Measurements from ENCODE around the gene SLC25A10.

SLC25A10 gene

GRCh38 chr17:81713004-81713555, 996 bp downstream of the SLC25A10 start:
- peak overlapping the region; percentile 98 for H3K4me3 ChIP-seq (ENCODE audit: low read depth, low read length)
- TF ChIP-seq, protein P1, sequence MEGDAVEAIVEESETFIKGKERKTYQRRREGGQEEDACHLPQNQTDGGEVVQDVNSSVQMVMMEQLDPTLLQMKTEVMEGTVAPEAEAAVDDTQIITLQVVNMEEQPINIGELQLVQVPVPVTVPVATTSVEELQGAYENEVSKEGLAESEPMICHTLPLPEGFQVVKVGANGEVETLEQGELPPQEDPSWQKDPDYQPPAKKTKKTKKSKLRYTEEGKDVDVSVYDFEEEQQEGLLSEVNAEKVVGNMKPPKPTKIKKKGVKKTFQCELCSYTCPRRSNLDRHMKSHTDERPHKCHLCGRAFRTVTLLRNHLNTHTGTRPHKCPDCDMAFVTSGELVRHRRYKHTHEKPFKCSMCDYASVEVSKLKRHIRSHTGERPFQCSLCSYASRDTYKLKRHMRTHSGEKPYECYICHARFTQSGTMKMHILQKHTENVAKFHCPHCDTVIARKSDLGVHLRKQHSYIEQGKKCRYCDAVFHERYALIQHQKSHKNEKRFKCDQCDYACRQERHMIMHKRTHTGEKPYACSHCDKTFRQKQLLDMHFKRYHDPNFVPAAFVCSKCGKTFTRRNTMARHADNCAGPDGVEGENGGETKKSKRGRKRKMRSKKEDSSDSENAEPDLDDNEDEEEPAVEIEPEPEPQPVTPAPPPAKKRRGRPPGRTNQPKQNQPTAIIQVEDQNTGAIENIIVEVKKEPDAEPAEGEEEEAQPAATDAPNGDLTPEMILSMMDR (IDR thresholded peaks at IDR 0.05; ENCODE audit: control insufficient read depth, extremely low read depth, insufficient read depth): no peak
- DNase-seq (ENCODE audit: low read depth): no peak

- TF ChIP-seq, protein P1 (IDR thresholded peaks at IDR 0.05; ENCODE audit: control insufficient read depth, extremely low read depth, insufficient read depth): no peak
- no peak for DNase-seq (ENCODE audit: low read depth)
- H3K4me3 ChIP-seq (ENCODE audit: low read depth, low read length): peak overlapping the region; percentile 98
Observed at GRCh38 chr17:81713556-81714411, 1.7 kb downstream of the SLC25A10 start.

DNA sequence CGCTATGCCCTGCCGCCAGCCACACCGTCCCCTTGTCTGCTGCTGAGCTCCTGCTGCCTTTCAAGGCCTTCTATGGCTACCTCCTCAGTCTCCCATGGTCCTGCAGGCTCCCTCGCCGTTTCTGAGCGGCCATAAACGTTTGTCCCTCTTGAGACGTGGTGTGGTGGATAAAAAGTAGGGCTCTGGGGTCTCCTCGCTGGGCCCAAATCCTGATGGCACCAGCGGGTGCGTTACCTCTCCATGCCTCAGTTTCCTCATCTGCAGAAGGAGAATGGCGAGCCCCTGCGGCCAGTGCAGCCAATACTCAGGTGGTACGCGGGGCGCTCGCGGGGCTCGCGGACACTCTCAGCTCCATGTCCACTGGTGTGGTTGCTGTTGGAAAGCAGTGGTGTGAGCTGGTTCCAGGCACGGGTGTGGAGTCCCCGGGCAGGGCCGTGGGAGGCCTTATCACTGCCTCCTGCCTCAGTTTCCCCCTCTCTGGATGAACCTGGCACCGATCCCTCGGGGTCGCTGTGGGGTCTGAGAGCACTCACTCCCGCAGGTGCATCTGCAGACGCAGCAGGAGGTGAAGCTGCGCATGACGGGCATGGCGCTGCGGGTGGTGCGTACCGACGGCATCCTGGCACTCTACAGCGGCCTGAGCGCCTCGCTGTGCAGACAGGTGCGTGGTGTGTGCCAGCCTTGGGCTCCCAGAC, 2.5 kb downstream of the SLC25A10 start:
- no peak for DNase-seq (ENCODE audit: low read depth)
- TF ChIP-seq, protein P1 (IDR thresholded peaks at IDR 0.05; ENCODE audit: control insufficient read depth, extremely low read depth, insufficient read depth): no peak
- H3K4me3 ChIP-seq (ENCODE audit: low read depth, low read length): peak overlapping the region; percentile 98

GRCh38 chr17:81715107-81715871, 3.2 kb downstream of the SLC25A10 start:
- DNase-seq (ENCODE audit: low read depth): no peak
- no peak overlapping the region for H3K4me3 ChIP-seq (ENCODE audit: low read depth, low read length)
- TF ChIP-seq, protein P1 (IDR thresholded peaks at IDR 0.05; ENCODE audit: control insufficient read depth, extremely low read depth, insufficient read depth): no peak

- TF ChIP-seq, protein P1 (IDR thresholded peaks at IDR 0.05; ENCODE audit: control insufficient read depth, extremely low read depth, insufficient read depth): no peak
- no peak for DNase-seq (ENCODE audit: low read depth)
- no peak overlapping the region for H3K4me3 ChIP-seq (ENCODE audit: low read depth, low read length)
Observed at GRCh38 chr17:81715872-81716673, 4.0 kb downstream of the SLC25A10 start.

DNA sequence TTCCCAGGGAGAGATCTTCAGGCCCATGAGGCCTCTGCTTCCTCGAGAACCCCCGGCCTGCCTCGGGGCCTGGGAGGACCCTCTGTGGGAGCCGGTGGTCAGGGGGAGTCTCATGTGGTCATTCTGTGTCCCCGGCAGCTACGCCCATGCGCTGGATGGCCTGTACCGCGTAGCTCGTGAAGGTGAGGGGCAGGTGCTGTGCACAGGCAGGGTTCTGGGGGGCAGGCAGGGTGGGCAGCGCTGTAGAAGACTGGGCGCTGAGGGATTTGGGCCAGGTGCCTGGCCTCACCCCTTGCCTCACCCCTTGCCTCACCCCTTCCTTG, 4.6 kb downstream of the SLC25A10 start:
- TF ChIP-seq, protein P1 (IDR thresholded peaks at IDR 0.05; ENCODE audit: control insufficient read depth, extremely low read depth, insufficient read depth): no peak
- H3K4me3 ChIP-seq (ENCODE audit: low read depth, low read length): no peak overlapping the region
- DNase-seq (ENCODE audit: low read depth): no peak
